GM10847 (cell line): Measurements from ENCODE around the gene TCL1B.

Experiments
- POLR2A ChIP-seq: IDR thresholded peaks from 2 replicates; pipeline ENCODE4 v1.6.1; 2011; ENCODE audit not compliant: insufficient read length; ENCODE audit errors: extremely low read depth

Gene TCL1B

DNA sequence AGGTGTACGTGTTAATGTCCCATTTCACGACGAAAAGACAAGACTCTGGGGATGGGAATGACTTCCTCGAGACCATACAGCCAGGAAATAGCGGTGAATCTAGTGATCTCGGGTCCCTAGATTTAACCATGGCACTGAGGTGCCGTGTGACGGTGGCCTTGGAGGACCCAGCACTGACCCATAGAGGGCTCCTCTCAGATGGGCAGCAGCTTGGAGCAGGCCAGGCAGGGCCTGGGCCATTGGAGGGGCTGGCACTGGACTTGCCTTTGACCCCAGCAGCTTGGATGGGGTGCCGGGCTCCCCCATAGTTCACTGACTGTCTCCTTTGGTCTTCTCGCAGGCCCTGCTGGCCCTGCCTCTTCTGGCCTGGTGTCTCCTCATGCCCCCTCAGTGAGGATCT lies 5.4 kb downstream of the TCL1B start:
- no peak for TF ChIP-seq POLR2A

DNA sequence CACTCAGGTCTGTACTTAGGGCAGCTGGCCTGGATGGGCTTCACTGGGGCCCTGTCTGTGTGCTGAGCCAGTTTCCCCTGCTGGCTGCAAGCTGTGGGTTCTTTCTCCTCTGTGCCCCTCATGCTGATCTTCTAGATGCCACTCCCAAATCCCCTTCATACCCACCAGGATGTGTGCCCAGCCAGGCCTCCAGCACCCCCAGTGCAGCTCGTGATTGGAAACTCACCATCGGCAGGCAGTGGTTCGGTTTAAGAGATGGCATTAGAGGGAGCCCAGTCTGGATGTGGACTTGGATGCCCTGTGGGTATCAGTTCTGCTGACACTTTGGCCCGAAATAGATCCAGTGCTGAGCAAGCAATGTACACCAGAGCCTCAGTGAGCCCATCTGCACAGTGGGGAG lies 5.9 kb downstream of the TCL1B start:
- no peak for TF ChIP-seq POLR2A

DNA sequence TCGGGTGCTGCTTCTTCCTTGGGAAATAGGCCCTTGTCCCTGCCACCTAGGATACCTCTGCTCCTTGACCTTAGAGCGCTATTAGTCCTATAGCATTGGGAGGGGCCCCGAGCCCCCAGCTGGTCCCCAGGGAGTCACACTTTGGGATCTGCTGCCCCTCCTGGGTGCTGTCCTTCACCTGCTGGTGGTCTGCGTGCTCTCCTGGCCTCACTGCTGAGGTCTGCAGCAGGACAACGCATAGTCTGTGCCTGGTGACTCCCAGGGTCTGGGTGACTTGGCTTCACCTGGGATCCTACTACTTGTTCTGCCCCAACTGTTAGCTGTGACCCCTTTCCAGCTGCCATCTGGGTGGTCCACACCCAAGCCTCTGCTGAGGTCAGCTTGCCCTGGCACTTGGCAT lies 8.8 kb downstream of the TCL1B start:
- TF ChIP-seq POLR2A: no peak

DNA sequence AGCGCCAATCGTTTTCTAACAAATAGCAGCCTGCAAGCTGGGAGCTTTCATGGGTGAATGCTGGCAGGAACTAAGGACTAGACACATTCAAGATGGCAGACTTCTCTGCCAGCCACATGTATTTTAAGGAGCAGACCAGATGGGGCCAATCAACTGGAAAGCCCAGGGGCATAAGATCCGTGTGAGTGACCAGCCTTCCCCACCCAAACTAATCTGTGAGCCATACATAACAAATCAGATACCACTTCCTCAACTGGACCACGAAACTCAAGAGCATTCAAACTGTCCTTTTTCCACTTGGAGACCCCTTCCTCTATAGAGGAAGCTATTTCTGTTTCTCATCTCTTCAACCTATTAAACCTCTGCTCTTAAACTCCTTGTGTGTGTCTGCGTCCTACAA lies 9.7 kb downstream of the TCL1B start:
- TF ChIP-seq POLR2A: no peak

DNA sequence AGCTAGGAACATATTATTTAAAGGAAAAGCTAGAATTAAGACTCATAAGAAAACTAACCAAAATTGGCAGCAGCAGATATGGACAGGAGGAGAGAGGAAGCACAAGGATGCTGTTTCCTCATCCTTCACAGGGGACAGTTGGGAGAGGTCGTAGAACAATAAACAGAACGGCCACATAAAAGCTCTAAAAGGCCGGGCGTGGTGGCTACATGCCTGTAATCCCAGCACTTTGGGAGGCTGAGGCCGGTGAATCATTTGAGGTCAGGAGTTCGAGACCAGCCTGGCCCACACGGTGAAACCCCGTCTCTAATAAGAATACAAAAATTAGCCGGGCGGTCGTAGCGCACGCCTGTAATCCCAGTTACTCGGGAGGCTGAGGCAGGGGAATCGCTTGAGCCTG lies 10.5 kb downstream of the TCL1B start:
- no peak for TF ChIP-seq POLR2A

DNA sequence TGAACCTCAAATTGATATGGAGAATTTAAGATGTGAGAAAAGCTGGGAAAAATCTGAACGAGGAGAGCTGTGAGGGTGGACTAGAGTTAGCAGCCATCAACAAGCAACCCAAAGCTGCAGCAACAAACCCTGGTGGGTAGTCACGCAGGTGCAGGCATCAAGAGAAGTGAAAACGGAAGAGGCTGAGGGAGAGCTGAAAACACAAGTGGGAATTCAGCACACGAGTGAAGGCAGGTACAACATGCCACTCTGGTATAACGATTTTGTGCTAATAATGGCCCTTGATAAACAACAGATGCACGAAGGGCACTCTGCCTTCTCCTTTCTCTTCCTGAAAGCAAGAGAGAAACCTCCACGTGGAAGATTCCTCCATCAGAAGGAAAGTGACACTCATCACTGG lies 11.5 kb downstream of the TCL1B start:
- no peak for TF ChIP-seq POLR2A

DNA sequence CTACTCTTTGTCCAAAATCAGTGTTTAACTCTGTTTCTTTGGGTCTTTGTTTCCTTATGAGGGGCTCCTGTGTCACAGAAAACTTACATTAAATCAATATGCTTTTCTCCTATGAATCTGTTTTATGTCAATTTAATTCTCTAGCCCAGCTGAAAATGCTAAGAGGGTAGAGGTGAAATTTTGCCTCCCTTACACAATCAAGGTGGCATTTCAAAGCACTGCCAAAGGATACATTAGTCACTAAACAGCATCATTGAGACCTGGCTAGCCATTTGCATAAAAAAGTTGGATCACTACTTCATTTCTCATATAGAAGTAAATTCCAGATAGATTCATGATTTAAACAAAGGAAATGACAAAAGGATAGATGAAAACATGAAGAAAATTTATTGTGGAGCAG lies 12.1 kb downstream of the TCL1B start:
- TF ChIP-seq POLR2A: no peak

DNA sequence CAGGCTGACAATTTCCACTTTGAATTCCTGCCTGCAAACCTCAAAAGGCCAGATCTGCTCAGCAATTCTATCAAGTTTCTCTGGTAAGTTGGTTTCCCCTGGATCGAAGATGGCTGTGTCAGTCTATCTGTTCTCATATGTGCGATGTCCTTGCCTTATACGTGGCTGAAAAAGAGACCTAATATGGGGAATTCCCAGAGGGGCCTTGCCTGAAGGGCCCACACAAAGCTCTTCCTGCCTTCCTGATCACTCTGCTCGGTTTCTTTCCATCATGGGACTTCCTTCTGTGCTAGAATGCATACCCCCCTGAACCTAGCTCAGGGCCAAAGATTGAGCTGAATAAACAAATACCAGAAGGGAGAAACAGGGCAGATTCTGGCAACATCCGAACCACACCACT lies 13.2 kb downstream of the TCL1B start:
- no peak for TF ChIP-seq POLR2A

DNA sequence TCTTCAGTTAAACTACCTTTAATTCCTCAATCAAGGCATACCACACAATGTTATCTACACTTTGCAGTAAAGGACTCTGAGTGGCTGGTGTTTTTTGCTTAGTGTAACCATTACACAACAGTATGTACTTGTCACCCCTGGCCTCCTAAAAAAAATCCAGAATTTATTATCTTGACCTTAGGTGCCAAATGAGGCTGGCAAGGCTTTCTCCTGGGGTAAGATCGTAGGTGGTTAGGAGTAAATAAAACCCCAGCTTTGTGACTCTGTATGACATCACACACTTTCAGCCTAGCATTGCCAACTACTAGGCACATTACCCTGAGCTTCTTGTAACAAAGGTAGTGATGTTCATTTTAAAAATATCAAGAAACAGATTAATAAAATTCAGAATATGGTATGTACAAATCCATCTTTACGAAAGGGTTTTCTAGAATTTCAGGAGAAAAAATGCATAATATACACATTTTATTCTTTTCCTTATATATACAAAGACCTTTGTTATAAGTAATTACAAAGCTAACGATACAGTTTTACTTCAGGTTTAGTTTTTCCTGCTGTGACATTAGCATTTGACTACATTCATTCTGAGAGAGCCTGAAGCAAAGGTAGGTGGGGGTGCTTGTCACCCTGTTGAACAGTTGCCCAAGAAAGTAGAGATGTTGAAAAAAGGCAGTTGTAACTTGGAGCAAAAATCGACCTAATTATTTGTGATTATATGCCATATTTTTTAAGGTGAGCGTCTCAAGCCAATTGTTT lies 14.2 kb downstream of the TCL1B start:
- TF ChIP-seq POLR2A: no peak

DNA sequence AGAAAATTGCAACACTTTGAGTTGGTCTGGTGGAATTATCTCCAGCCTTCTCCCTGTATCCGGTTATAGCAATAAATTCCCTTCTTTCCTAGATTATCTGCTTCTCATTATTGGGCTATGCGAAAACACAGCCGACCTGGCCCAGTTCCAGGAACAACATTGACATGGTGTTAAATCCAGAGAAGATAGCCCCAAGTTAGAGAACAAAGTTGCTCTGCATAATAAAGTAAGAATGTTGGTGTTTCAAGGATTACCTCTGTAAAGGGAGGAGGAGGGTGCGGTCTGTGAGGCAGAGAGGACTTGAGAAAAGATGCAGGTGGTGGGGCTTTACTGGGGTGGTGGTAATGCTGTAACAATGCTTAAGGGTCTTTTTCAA lies 15.6 kb downstream of the TCL1B start:
- no peak for TF ChIP-seq POLR2A

DNA sequence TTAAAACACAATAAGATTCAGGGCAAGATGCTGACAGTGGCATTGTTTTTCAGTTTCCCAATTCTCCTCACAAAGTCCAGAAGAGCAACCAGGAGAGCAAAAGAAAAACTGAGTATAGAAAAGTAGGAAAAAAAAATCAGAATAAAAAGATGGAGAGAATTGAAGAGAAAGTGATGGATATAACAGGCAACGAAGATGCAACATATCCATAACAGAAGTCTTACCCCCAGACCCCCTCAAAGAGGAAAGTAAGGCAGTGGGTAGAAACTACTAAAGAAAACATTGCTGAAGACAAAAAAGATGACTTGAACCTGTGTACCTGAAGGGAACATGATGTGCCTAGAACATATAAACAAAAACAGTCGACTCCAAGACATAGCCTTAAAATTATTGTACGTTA lies 17.1 kb downstream of the TCL1B start:
- TF ChIP-seq POLR2A: no peak

DNA sequence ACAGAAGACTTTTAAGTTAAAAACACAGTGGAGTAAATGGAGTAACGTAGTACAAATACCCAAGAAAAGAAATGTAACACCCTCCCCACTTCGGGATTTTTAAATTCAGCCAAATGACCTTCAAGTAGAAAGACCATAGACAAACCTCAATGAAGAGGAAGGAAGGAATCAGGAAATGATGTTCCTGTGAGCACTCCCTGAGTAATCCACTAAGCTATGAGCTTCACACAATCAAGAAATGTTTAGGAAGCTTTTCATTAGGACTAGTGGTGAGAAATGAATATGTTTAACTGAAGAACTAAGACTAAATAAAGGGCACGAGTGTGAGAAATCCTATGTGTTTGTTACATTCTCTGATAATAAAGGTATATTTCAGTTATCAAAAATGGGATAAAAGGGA lies 17.6 kb downstream of the TCL1B start:
- TF ChIP-seq POLR2A: no peak

DNA sequence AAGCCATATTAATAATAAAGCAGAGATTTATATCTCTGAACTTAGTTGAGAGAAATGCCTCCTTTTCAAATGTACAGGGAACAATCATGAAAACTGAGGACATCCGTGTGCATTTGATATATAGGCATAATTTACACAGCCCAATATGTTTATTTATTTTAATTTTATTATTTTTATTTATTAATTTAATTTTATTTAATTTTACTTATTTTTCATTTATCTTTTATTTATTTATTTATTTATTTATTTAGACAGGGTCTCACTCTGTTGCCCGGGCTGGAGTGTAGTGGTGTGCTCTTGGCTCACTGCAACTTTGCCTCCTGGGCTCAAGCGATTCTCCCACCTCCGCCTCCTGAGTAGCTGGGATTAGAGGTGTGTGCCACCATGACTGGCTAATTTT lies 19.3 kb downstream of the TCL1B start:
- TF ChIP-seq POLR2A: no peak

DNA sequence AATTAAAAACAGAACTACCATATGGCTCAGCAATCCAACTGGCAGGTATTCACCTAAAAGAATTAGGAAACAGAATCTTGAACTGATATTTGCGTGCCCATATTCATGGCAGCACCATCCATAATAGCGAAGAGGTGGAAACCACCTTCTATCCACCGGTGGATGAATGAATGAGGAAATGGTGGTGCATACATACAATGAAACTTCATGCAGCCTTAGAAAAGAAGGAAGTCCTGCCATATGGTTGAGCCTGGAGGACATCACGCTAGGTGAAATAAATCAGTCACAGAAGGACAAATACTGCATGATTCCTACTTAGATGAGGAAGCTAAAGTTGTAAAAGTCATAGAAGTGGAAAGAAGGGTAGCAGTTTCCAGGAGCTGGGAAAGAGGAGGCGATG lies 21.1 kb downstream of the TCL1B start:
- no peak for TF ChIP-seq POLR2A

DNA sequence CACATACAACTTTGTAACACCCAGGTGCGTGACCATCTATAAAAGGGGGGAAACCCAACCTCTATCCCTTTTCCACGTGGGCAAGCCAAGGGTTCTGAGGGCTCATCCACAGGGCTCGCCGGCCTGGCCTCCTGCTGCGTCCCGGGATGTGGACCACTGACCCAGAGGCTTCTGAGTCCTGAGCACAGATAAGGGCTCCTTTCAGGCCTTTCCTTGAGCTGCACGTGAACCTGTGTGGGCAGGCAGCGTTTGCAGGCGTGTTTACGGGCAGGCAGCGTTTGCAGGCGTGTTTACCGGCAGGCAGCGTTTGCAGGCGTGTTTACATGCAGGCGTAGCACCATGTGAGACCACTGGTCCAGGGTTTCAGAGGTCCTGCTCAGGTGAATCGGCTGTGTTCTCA lies 23.9 kb downstream of the TCL1B start:
- no peak for TF ChIP-seq POLR2A

DNA sequence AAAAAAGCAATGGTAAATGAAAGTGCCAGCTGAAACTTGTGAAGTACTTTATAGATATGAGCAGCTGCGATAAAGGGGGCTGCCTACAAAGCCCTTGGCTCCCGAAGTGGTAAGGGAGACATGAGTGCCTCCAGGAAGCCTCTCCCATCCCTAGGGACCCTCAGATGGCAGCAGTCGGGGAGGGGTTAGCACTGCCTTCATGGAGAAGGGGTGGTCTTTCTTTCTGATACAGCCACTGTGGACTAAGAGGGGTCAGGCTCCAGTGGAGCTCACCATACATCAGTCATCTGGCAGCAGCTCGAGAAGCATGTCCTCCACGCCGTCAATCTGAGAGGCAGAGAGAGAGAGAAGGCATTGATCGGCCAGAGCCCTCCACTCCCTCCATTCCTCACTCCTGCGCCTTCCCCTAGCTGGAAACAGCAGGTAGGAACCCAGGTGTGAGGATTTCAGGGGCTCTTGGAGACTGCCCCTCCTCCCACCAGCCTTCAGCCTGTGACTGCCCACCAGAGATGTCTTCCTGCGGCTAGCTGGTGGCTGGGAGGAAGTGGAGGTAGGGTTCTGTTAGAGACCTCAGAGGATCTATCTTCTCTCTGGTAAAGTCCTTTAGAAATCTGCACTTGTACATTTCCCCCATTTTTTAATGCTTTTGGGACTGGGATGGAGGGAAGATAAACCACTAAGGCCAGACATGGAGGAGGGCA lies 25.4 kb downstream of the TCL1B start:
- TF ChIP-seq POLR2A: peak; percentile 12

DNA sequence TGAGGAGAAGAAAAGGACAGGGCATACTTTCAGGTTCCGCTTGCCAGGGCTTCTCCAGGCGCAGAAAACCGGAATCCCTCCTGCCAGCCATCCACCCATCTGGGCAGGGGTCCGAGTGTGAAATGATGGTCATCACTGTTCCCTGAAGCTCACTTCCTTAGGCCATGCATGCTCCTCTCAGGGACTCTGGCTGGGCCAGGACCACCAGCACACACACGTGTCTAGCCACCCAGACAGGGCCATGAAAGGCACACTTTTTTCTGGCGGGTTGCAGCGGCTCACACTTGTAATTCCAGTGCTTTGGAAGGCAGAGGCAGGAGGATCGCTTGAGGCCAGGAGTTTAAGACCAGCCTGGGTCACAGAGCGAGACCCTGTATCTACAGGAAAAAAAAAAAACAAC lies 26.2 kb downstream of the TCL1B start:
- no peak for TF ChIP-seq POLR2A
